ENCODE measurements around the gene RBM7.

GRCh38 chr11:114386131-114386530 lies 14.3 kb upstream of the RBM7 start:
- TF ChIP-seq POLR2A (IDR thresholded peaks at IDR 0.05) (no peak), CTCF (IDR thresholded peaks at IDR 0.05) (no peak), POLR2AphosphoS5 (IDR thresholded peaks at IDR 0.05) (no peak)
